CD4-positive, alpha-beta memory T cell (primary cell): ENCODE results near the gene TRAPPC6A. TPM values are rescaled to one million over a fixed set of nuclear protein-coding genes. Genes with fewer than 3 reads are reported as not detected.

ENCODE experiments used
- CTCF ChIA-PET: fragments of 350-600 bp; sonication (Branson Sonifier 250); formaldehyde crosslinking; loops from one replicate; lab custom pipeline; 2021; ENCODE audit warnings: inconsistent platforms; ENCODE audit not compliant: partially characterized antibody; lab: Charles Lee
- POLR2A ChIA-PET: fragments of 350-600 bp; sonication (Branson Sonifier 250); formaldehyde crosslinking; loops from one replicate; lab custom pipeline; 2021; ENCODE audit not compliant: partially characterized antibody; lab: Charles Lee
- DNase-seq, 5 donors: peaks; one replicate each; pipeline versions ENCODE4 v3.0.0 to v3.0.0-alpha.2; 2020 to 2022; ENCODE audit warnings: mixed read lengths in 1 of 5
- H3K27ac ChIP-seq: one replicate; pipeline ENCODE4 v1.7.0; 2013; ENCODE audit warnings: low read depth, low read length
- H3K27me3 ChIP-seq: 2 replicates; pipeline ENCODE4 v1.7.0; 2013; ENCODE audit warnings: mild to moderate bottlenecking, low read length, moderate library complexity; ENCODE audit not compliant: insufficient read depth
- H3K36me3 ChIP-seq: 2 replicates; pipeline ENCODE4 v1.7.0; 2013; ENCODE audit warnings: mild to moderate bottlenecking, low read length, moderate library complexity; ENCODE audit not compliant: insufficient read depth
- H3K4me1 ChIP-seq: 2 replicates; pipeline ENCODE4 v1.7.0; 2013; ENCODE audit warnings: mild to moderate bottlenecking, low read length, moderate library complexity; ENCODE audit not compliant: insufficient read depth
- H3K4me3 ChIP-seq, 2 donors: one replicate each; pipeline ENCODE4 v1.7.0; 2013; ENCODE audit warnings: low read length in 2 of 2, mild to moderate bottlenecking in 1 of 2
- H3K9me3 ChIP-seq, 2 donors: one replicate each; pipeline ENCODE4 v1.7.0; 2013; ENCODE audit warnings: low read length in 2 of 2, control low read depth in 1 of 2; ENCODE audit not compliant: control insufficient read depth in 1 of 2
- H3K27ac Mint-ChIP-seq, 7 donors: one replicate each; pipeline ENCODE4 v1.8.0; 2020 to 2021; ENCODE audit warnings: mixed read lengths in 7 of 7, mild to moderate bottlenecking in 6 of 7, inconsistent platforms in 3 of 7, moderate library complexity in 3 of 7
- H3K27me3 Mint-ChIP-seq, 2 donors: one replicate each; pipeline ENCODE4 v1.8.0; 2020 to 2021; ENCODE audit warnings: mixed read lengths in 2 of 2
- H3K36me3 Mint-ChIP-seq, 2 donors: one replicate each; pipeline ENCODE4 v1.8.0; 2020 to 2021; ENCODE audit warnings: mixed read lengths in 2 of 2, inconsistent platforms in 1 of 2, mild to moderate bottlenecking in 1 of 2
- H3K4me1 Mint-ChIP-seq, 4 donors: one replicate each; pipeline ENCODE4 v1.8.0; 2020 to 2021; ENCODE audit warnings: mixed read lengths in 4 of 4, mild to moderate bottlenecking in 1 of 4
- H3K4me3 Mint-ChIP-seq, 8 donors: one replicate each; pipeline ENCODE4 v1.8.0; 2020 to 2021; ENCODE audit warnings: mixed read lengths in 8 of 8, mild to moderate bottlenecking in 7 of 8, moderate library complexity in 6 of 8, inconsistent platforms in 3 of 8
- H3K9me3 Mint-ChIP-seq, 8 donors: one replicate each; pipeline ENCODE4 v1.8.0; 2020 to 2021; ENCODE audit warnings: mixed read lengths in 8 of 8, mild to moderate bottlenecking in 5 of 8, inconsistent platforms in 3 of 8, moderate library complexity in 1 of 8
- intact Hi-C: fragments of 100-400 bp; cut with micrococcal nuclease; formaldehyde crosslinking; loops from one replicate; pipeline ENCODE4 v1.15.1; 2023
- polyA plus RNA-seq, 2 donors: library from polyadenylated mRNA; unstranded; fragments of 300-500 nt; fragmentation: Illumina TruSeq; gene quantifications; one replicate each; pipeline ENCODE4 v1.2.3, GENCODE V29; 2021
- total RNA-seq, 2 experiments: library from RNA; stranded (reverse); gene quantifications; one replicate each; pipeline ENCODE4 v1.2.3, GENCODE V29; 2021

The TRAPPC6A gene
- total and polyA plus RNA-seq, 4 experiments from 2014 or later, result 49.1 to 246 (median 106) TPM

GRCh38 chr19:45151821-45152503, 26.1 kb downstream of the TRAPPC6A start:
- Histone ChIP-seq H3K27ac (no peak overlapping the region), H3K9me3 (no peaks in the 10 kb centered on the region), H3K36me3 (no peaks in the 10 kb centered on the region), H3K4me3 (peak overlapping the region in 1 of 2 donors; percentile 60), H3K27me3 (peaks cover 3% of the 10 kb centered on the region), H3K4me1 (peaks cover 28% of the 10 kb centered on the region)
- no peaks in the 10 kb centered on the region for H3K36me3 Mint-ChIP-seq
- H3K27me3 Mint-ChIP-seq, result peaks cover 1 to 6% of the 10 kb centered on the region in 2 donors
- peak in 1 of 5 donors; percentile 13 for DNase-seq
- peaks cover 14 to 37% (median 25%) of the 10 kb centered on the region in 4 donors for H3K4me1 Mint-ChIP-seq
- H3K9me3 Mint-ChIP-seq, result no peaks in the 10 kb centered on the region
- peak overlapping the region in 6 of 8 donors; percentile 17 to 72 (median 32) for H3K4me3 Mint-ChIP-seq
- H3K27ac Mint-ChIP-seq, result peak overlapping the region in 2 of 7 donors; percentile 48 to 50
- intact Hi-C loops, result loop anchor here (1.0 kb wide), 1 partner anchor 26 kb away; the partner anchor contains the start of genes BLOC1S3 and TRAPPC6A
- POLR2A ChIA-PET, result interaction anchor here (0.6 to 4.3 kb wide), 7 partner anchors 12 to 113 kb away, joined by 3 to 54 read pairs (median 5); partner anchors contain the start of genes BLOC1S3, CLASRP, PPP1R37 and TRAPPC6A
- CTCF ChIA-PET, result interaction anchor here (0.5 to 1.8 kb wide), 5 partner anchors 16 to 181 kb away, joined by 3 to 7 read pairs (median 4); partner anchors contain the start of gene BLOC1S3

- Mint-ChIP-seq H3K36me3 (no peaks in the 10 kb centered on the region), H3K4me3 (peak overlapping the region in 5 of 8 donors; percentile 15 to 72 (median 29)), H3K27ac (peak overlapping the region in 2 of 7 donors; percentile 48 to 50), H3K4me1 (peaks cover 14 to 37% (median 25%) of the 10 kb centered on the region in 4 donors), H3K9me3 (no peaks in the 10 kb centered on the region), H3K27me3 (peaks cover 1 to 6% of the 10 kb centered on the region in 2 donors)
- no peak overlapping the region for H3K4me3 ChIP-seq
- intact Hi-C loops, result no loop called here
- peak in 1 of 5 donors; percentile 32 for DNase-seq
- H3K4me1 ChIP-seq, result peaks cover 28% of the 10 kb centered on the region
- POLR2A ChIA-PET, result interaction anchor here (0.6 to 4.3 kb wide), 2 partner anchors 27 to 35 kb away, joined by 3 to 54 read pairs; partner anchors contain the start of genes BLOC1S3 and TRAPPC6A
- peaks cover 3% of the 10 kb centered on the region for H3K27me3 ChIP-seq
- no peak overlapping the region for H3K27ac ChIP-seq
- CTCF ChIA-PET, result interaction anchor here (0.5 to 1.8 kb wide), 2 partner anchors 25 to 181 kb away, joined by 3 to 4 read pairs; no protein-coding TSS in a partner anchor
- no peaks in the 10 kb centered on the region for H3K9me3 ChIP-seq
- no peaks in the 10 kb centered on the region for H3K36me3 ChIP-seq
Measured at GRCh38 chr19:45151320-45151719, 26.7 kb downstream of the TRAPPC6A start.

DNA sequence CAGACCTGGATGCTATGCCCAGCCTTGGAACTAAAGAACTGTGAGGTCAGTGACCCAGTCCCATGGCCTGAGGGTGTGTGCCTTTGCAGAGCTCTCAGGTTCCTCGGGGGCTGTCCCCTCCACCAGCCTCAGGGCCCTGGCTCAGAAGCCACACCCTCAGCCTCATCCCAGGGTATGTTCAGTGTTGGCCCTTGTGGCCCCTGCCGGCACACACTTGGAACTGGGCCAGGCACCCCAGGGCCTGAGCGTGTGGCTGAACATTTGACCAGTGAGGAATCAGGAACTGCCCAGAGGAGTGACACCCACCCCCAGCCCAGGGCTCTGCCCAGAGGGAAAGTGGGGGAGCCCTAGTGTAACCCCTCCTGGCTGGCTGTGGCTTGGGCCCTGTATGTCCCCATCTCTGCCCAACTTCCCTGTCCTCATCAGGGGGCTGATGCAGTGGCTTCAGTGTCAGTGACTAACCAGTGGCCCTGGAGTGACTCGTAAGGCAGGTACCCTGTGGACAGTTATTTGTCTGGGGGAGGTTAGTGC, 27.2 kb downstream of the TRAPPC6A start:
- no peaks in the 10 kb centered on the region for H3K9me3 ChIP-seq
- no peak overlapping the region for H3K4me3 ChIP-seq
- H3K27ac Mint-ChIP-seq, result no peak overlapping the region
- H3K9me3 Mint-ChIP-seq, result no peaks in the 10 kb centered on the region
- peaks cover 3% of the 10 kb centered on the region for H3K27me3 ChIP-seq
- H3K36me3 ChIP-seq, result no peaks in the 10 kb centered on the region
- no peak for DNase-seq
- peaks cover 14 to 37% (median 25%) of the 10 kb centered on the region in 4 donors for H3K4me1 Mint-ChIP-seq
- no peak overlapping the region for H3K4me3 Mint-ChIP-seq
- intact Hi-C loops, result no loop called here
- CTCF ChIA-PET, result interaction anchor here (1.7 kb wide), 1 partner anchor 20 kb away, joined by 3 read pairs; no protein-coding TSS in a partner anchor
- H3K4me1 ChIP-seq, result peaks cover 28% of the 10 kb centered on the region
- H3K36me3 Mint-ChIP-seq, result no peaks in the 10 kb centered on the region
- H3K27ac ChIP-seq, result no peak overlapping the region
- H3K27me3 Mint-ChIP-seq, result peaks cover 1 to 6% of the 10 kb centered on the region in 2 donors
- POLR2A ChIA-PET, result interaction anchor here (1.7 kb wide), 1 partner anchor 10 kb away, joined by 4 read pairs; the partner anchor contains the start of gene NKPD1

DNA sequence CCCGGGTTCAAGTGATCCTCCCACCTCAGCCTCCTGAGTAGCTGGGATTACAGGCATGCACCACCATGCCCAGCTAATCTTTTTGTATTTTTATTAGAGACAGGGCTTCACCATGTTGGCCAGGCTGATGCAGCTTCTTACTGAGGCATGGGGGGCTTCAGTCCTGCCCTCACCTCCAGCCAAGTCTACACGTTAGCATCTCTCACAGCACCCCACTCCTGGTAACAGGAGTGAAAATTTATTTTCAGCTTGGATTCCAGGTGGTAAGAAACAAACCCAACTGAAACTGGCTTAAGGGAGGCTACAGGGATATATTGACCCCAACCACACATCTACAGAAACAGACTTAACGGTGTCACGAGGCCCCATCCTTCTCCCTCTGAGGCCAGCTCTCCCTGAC, 27.9 kb downstream of the TRAPPC6A start:
- ChIA-PET CTCF (interaction anchor here (1.7 kb wide), 1 partner anchor 19 kb away, joined by 3 read pairs; no protein-coding TSS in a partner anchor), POLR2A (interaction anchor here (1.3 to 1.7 kb wide), 2 partner anchors 11 to 28 kb away, joined by 3 to 4 read pairs; partner anchors contain the start of genes NKPD1 and TRAPPC6A)
- Histone ChIP-seq H3K4me1 (peaks cover 28% of the 10 kb centered on the region), H3K27me3 (peaks cover 3% of the 10 kb centered on the region), H3K9me3 (no peaks in the 10 kb centered on the region), H3K27ac (no peak overlapping the region), H3K36me3 (no peaks in the 10 kb centered on the region), H3K4me3 (no peak overlapping the region)
- Mint-ChIP-seq H3K27me3 (peaks cover 1 to 4% of the 10 kb centered on the region in 2 donors), H3K9me3 (no peaks in the 10 kb centered on the region), H3K4me1 (peaks cover 14 to 37% (median 23%) of the 10 kb centered on the region in 4 donors), H3K27ac (no peak overlapping the region), H3K36me3 (no peaks in the 10 kb centered on the region), H3K4me3 (peak overlapping the region in 2 of 8 donors; percentile 15 to 21)
- intact Hi-C loops, result no loop called here
- DNase-seq, result no peak

- intact Hi-C loops, result no loop called here
- H3K9me3 ChIP-seq, result no peaks in the 10 kb centered on the region
- H3K4me3 Mint-ChIP-seq, result no peak overlapping the region
- H3K36me3 ChIP-seq, result no peaks in the 10 kb centered on the region
- H3K4me3 ChIP-seq, result no peak overlapping the region
- H3K4me1 Mint-ChIP-seq, result peaks cover 12 to 32% (median 19%) of the 10 kb centered on the region in 4 donors
- POLR2A ChIA-PET, result interaction anchor here (1.3 to 1.7 kb wide), 2 partner anchors 12 to 29 kb away, joined by 3 to 4 read pairs; partner anchors contain the start of genes NKPD1 and TRAPPC6A
- CTCF ChIA-PET, result interaction anchor here (1.7 kb wide), 1 partner anchor 18 kb away, joined by 3 read pairs; no protein-coding TSS in a partner anchor
- no peak overlapping the region for H3K27ac ChIP-seq
- peak overlapping the region in 6 of 7 donors; percentile 25 to 76 (median 51) for H3K27ac Mint-ChIP-seq
- no peaks in the 10 kb centered on the region for H3K9me3 Mint-ChIP-seq
- peaks cover 25% of the 10 kb centered on the region for H3K4me1 ChIP-seq
- no peaks in the 10 kb centered on the region for H3K27me3 ChIP-seq
- DNase-seq, result peak in 1 of 5 donors; percentile 20
- peaks cover 0 to 4% of the 10 kb centered on the region in 2 donors for H3K27me3 Mint-ChIP-seq
- H3K36me3 Mint-ChIP-seq, result no peaks in the 10 kb centered on the region
Measured at GRCh38 chr19:45149129-45149528, 28.9 kb downstream of the TRAPPC6A start.

DNA sequence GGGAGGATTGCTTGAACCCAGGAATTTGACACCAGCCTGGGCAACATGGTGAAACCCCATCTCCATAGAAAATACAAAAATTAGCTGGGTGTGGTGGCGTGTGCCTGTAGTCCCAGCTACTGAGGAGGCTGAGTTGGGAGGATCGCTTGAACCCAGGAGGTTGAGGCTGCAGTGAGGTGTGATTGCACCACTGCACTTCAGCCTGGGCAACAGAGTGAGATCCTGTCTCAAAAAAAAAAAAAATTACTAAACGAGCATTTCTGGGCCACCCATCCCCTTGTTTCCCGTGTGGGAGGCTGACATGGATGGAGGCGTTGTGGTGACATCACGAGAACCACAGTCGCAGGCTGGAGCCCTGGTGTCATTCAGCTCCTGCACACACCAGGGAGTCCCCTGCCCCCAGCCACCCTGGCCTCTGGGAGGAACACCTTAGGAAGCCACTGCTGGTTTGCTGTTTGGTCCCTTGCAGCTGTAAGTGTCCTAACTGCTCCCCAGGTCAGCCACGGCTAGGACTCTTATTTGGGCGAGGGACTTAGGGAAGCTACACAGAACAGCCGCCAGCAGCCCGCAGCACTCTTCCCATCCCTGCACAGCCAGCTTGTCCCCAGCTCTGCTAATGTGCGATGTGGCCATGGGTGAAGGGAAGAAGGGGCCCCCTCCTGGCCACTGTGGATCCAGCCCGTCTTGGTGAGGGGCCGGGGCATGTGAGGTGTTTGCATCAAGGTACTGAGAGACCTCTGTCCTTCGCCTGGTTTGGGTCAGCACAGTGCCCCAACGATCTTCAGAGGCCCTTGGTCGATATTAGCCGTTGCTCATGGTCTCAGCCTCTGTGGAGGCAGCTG, 30.0 kb downstream of the TRAPPC6A start:
- peak in 1 of 5 donors; percentile 15 for DNase-seq
- H3K27ac Mint-ChIP-seq, result no peak overlapping the region
- intact Hi-C loops, result no loop called here
- no peak overlapping the region for H3K4me3 Mint-ChIP-seq
- Histone ChIP-seq H3K4me1 (peaks cover 14% of the 10 kb centered on the region), H3K4me3 (no peak overlapping the region), H3K27me3 (no peaks in the 10 kb centered on the region), H3K36me3 (peaks cover under 1% of the 10 kb centered on the region), H3K27ac (no peak overlapping the region), H3K9me3 (no peaks in the 10 kb centered on the region)
- H3K27me3 Mint-ChIP-seq, result peaks cover 0 to 4% of the 10 kb centered on the region in 2 donors
- peaks cover under 1 to 2% of the 10 kb centered on the region in 2 donors for H3K36me3 Mint-ChIP-seq
- H3K4me1 Mint-ChIP-seq, result peaks cover 9 to 26% (median 13%) of the 10 kb centered on the region in 4 donors
- ChIA-PET CTCF (no interaction called here), POLR2A (no interaction called here)
- H3K9me3 Mint-ChIP-seq, result no peaks in the 10 kb centered on the region
